ENCODE data around the gene ZBTB20. TPM values are rescaled to one million over a fixed set of nuclear protein-coding genes. Genes with fewer than 3 reads are reported as not detected.

ZBTB20 gene
- total RNA-seq, 2 experiments from 2014 or later = 5.1 to 5.3 TPM

- TF ChIP-seq, protein P1, sequence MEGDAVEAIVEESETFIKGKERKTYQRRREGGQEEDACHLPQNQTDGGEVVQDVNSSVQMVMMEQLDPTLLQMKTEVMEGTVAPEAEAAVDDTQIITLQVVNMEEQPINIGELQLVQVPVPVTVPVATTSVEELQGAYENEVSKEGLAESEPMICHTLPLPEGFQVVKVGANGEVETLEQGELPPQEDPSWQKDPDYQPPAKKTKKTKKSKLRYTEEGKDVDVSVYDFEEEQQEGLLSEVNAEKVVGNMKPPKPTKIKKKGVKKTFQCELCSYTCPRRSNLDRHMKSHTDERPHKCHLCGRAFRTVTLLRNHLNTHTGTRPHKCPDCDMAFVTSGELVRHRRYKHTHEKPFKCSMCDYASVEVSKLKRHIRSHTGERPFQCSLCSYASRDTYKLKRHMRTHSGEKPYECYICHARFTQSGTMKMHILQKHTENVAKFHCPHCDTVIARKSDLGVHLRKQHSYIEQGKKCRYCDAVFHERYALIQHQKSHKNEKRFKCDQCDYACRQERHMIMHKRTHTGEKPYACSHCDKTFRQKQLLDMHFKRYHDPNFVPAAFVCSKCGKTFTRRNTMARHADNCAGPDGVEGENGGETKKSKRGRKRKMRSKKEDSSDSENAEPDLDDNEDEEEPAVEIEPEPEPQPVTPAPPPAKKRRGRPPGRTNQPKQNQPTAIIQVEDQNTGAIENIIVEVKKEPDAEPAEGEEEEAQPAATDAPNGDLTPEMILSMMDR (IDR thresholded peaks at IDR 0.05) = no peak
- H3K9me3 Mint-ChIP-seq = no peaks in the 10 kb centered on the region
- POLR2A ChIA-PET = no interaction called here
- no peaks in the 10 kb centered on the region for H3K27me3 Mint-ChIP-seq
- no peak overlapping the region for H3K27ac Mint-ChIP-seq
- H3K4me3 Mint-ChIP-seq = no peak overlapping the region
- H3K36me3 Mint-ChIP-seq (ENCODE audit: low read depth) = no peaks in the 10 kb centered on the region
- CTCF ChIA-PET = interaction anchor here (1.0 to 11.0 kb wide), 7 partner anchors 26 to 270 kb away, joined by 3 to 175 read pairs (median 14); no protein-coding TSS in a partner anchor
- intact Hi-C loops (cut with micrococcal nuclease) = loop anchor here (2.0 kb wide), 1 partner anchor 267 kb away; no protein-coding TSS in a partner anchor
- H3K4me1 Mint-ChIP-seq (ENCODE audit: low read depth) = peaks cover 29% of the 10 kb centered on the region
- ATAC-seq (no peak), DNase-seq (no peak)
Measured at GRCh38 chr3:114420072-114420471, 727.0 kb downstream of the ZBTB20 start.

- Mint-ChIP-seq H3K27me3 (no peaks in the 10 kb centered on the region), H3K4me1 (ENCODE audit: low read depth) (peaks cover 33% of the 10 kb centered on the region), H3K9me3 (no peaks in the 10 kb centered on the region), H3K27ac (peak overlapping the region; percentile 80), H3K36me3 (ENCODE audit: low read depth) (no peaks in the 10 kb centered on the region), H3K4me3 (peak overlapping the region; percentile 55)
- peak; percentile 71 for ATAC-seq
- DNase-seq = no peak
- TF ChIP-seq, protein P1 (IDR thresholded peaks at IDR 0.05) = peak; percentile 96
- ChIA-PET CTCF (interaction anchor here (0.6 to 11.0 kb wide), 51 partner anchors 9 to 410 kb away, joined by 3 to 175 read pairs (median 4); partner anchors contain the start of gene TIGIT), POLR2A (interaction anchor here (0.7 to 1.1 kb wide), 4 partner anchors 13 to 270 kb away, joined by 3 to 4 read pairs (median 4); no protein-coding TSS in a partner anchor)
- intact Hi-C loops (cut with micrococcal nuclease) = loop anchor here (1.0 to 5.0 kb wide), 3 partner anchors 36 to 207 kb away; no protein-coding TSS in a partner anchor
Measured at GRCh38 chr3:114418724-114419543, 728.2 kb downstream of the ZBTB20 start.

- H3K9me3 Mint-ChIP-seq = no peaks in the 10 kb centered on the region
- intact Hi-C loops (cut with micrococcal nuclease) = loop anchor here (1.0 to 5.0 kb wide), 3 partner anchors 35 to 206 kb away; no protein-coding TSS in a partner anchor
- peaks cover 41% of the 10 kb centered on the region for H3K4me1 Mint-ChIP-seq (ENCODE audit: low read depth)
- ChIA-PET POLR2A (interaction anchor here (0.7 to 1.1 kb wide), 4 partner anchors 13 to 269 kb away, joined by 3 to 4 read pairs (median 4); no protein-coding TSS in a partner anchor), CTCF (interaction anchor here (0.7 to 11.0 kb wide), 42 partner anchors 9 to 411 kb away, joined by 3 to 175 read pairs (median 5); partner anchors contain the start of gene TIGIT)
- H3K4me3 Mint-ChIP-seq = peak overlapping the region; percentile 55
- H3K36me3 Mint-ChIP-seq (ENCODE audit: low read depth) = no peaks in the 10 kb centered on the region
- DNase-seq = no peak
- peak; percentile 92 for ATAC-seq
- no peaks in the 10 kb centered on the region for H3K27me3 Mint-ChIP-seq
- TF ChIP-seq, protein P1 (IDR thresholded peaks at IDR 0.05) = no peak
- H3K27ac Mint-ChIP-seq = peak overlapping the region; percentile 80
Measured at GRCh38 chr3:114418107-114418506, 729.0 kb downstream of the ZBTB20 start.

DNA sequence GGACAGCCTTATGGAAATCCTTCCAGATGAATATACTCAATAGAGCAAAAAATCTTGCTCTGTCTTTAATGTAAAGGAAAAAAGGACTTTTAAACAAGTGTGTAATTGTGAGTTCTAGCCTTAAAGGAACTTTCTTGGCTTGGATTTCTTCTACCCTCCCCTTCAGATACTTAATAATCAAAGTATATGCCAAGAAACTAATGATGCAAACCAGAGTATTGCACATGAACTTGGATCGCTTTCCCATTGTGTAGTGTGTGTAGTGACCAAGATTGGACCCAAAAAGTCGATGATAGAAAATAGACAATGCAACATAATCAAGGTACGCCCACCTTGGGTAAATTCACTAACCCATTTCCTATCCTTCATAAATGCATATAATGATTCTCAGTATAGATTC is 729.4 kb downstream of the ZBTB20 start:
- H3K4me3 Mint-ChIP-seq = no peak overlapping the region

More for the DNA sequence above, 729.4 kb downstream of the ZBTB20 start:
- ATAC-seq (no peak), DNase-seq (no peak)
- peaks cover 44% of the 10 kb centered on the region for H3K4me1 Mint-ChIP-seq (ENCODE audit: low read depth)
- H3K27me3 Mint-ChIP-seq = no peaks in the 10 kb centered on the region
- TF ChIP-seq, protein P1 (IDR thresholded peaks at IDR 0.05) = no peak
- CTCF ChIA-PET = interaction anchor here (0.7 to 11.0 kb wide), 27 partner anchors 9 to 412 kb away, joined by 3 to 175 read pairs (median 5); no protein-coding TSS in a partner anchor
- H3K36me3 Mint-ChIP-seq (ENCODE audit: low read depth) = no peaks in the 10 kb centered on the region
- POLR2A ChIA-PET = no interaction called here
- peak overlapping the region; percentile 80 for H3K27ac Mint-ChIP-seq
- intact Hi-C loops (cut with micrococcal nuclease) = loop anchor here (1.0 to 5.0 kb wide), 3 partner anchors 34 to 205 kb away; no protein-coding TSS in a partner anchor
- no peaks in the 10 kb centered on the region for H3K9me3 Mint-ChIP-seq

All from activated CD8-positive, alpha-beta T cell treated with anti-CD3 and anti-CD28 coated beads for 36 hours (primary cell).